NCI-H2107 (cell line): ENCODE data around the gene MEST.
"Not testable (repeated sequence)": the region's sequence is repeated elsewhere in the genome, so short reads cannot be mapped to it uniquely, and the experiment has no call there.

Experiments
- DNase-seq: peaks from one replicate; lab custom pipeline; 2025; lab: John Stamatoyannopoulos, UW

Gene MEST

DNA sequence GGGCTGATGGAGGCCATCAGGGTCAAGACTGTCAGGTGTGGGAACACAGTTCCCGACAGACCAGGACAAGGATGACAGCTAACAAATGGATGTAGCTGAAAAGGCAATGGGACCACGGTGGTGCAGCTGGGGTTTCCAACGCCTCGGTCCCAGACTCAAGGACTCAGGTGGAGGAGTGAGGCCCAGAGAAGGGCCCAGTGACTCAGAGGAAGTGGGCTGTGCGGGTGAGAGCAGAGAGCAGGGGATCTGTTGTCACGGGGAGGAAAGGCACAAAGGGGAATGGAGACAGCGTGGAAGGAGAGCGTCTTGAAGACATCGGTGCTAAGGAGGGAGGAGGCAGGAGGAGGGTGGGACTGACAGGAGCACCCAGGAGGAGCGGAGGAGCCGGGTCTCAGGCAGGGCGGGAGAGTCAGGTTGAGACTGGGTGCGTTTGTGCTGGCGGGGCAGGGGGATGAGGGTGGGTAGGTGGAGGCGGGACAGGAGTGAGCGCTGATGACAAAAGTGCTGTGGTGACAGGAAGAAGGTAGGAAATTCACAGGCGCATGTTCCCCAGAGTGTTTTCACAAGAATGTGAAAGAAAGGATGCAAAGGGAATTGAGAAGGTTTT, 31.7 kb downstream of the MEST start:
- not testable (repeated sequence) for DNase-seq

DNA sequence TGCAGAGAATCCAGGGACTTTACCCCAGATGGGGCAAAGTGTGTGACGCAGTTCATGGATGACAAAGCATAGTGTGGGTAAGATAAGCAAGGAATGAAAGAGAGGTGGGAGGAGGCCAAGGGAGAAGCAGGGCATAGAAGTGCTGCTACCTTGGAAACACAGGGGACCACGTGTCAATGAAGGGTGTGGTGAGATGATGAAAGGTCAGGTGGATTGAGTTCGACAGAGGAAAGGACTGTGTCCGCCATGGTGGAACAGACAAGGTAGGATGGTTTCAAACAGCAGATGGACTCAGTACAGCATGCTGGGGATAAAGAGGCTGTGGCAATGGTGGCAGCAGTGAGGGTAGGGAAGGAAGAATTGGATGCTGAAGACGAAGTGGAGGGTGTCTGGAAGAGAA, 32.7 kb downstream of the MEST start:
- no peak for DNase-seq

DNA sequence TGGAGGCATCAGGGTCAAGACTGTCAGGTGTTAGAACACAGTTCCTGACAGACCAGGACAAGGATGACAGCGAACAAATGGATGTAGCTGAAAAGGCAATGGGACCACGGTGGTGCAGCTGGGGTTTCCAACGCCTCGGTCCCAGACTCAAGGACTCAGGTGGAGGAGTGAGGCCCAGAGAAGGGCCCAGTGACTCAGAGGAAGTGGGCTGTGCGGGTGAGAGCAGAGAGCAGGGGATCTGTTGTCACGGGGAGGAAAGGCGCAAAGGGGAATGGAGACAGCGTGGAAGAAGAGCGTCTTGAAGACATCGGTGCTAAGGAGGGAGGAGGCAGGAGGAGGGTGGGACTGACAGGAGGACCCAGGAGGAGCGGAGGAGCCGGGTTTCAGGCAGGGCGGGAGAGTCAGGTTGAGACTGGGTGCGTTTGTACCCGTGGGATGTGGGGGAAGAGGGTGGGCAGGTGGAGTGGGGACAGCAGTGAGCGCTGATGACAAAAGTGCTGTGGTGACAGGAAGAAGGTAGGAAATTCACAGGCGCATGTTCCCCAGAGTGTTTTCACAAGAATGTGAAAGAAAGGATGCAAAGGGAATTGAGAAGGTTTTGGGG, 36.0 kb downstream of the MEST start:
- DNase-seq: not testable (repeated sequence)

DNA sequence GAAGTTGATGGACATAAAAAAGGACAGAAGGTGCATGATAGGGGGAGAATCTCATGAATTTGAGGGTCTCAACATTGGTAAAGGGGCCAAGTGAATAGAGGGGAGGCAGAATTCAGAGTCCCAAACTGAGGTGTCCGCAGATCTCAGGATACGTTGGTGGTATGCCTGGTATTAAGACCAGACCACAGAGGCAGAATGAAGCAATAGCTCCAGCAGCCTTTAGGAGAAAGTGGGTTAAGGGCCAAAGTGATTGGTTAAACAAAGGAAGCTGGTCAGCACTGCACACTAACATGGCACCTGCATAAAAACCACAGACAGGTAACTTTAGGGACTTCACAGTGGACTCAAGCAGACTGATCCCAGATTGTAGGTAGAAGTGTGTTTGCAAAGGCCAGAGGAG, 37.5 kb downstream of the MEST start:
- DNase-seq: no peak

DNA sequence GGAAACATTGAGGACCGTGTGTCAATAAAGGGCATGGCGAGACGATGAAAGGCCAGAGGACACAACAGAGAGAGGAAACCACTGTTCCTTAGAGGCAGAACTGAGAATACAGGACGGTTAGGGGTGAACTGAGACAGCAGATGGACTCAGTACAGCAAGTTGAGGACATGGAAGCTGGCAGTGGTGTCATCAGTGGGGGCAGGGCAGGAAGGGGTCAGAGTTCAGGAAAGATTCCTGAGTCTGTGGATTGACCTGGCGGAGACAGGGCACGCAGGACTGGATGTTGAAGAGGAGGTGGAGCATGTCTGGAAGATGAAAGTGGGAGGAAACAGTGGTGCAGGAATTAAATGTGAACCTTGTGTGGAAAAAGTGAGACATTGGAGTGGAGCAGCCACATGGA, 46.0 kb downstream of the MEST start:
- not testable (repeated sequence) for DNase-seq

DNA sequence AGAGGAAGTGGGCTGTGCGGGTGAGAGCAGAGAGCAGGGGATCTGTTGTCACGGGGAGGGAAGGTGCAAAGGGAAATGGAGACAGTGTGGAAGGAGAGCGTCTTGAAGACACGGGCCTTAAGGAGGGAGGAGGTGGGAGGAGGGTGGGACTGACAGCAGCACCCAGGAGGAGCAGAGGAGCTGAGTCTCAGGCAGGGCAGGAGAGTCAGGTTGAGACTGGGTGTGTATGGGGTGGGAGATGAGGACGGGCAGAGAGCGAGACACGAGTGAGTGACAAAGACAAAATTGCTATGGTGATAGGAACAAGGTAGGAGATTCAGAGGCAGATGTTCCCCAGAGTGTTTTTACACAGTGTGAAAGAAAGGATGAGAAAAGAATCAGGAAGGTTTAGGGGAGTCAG, 49.4 kb downstream of the MEST start:
- not testable (repeated sequence) for DNase-seq

DNA sequence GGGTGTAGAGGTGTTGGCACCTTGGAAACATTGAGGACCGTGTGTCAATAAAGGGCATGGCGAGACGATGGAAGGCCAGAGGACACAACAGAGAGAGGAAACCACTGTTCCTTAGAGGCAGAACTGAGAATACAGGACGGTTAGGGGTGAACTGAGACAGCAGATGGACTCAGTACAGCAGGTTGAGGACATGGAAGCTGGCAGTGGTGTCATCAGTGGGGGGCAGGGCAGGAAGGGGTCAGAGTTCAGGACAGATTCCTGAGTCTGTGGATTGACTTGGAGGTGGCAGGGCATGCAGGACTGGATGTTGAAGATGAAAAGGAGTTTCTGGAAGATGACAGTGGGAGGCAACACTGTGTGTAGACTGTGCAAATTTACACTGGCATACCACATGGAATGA, 50.4 kb downstream of the MEST start:
- not testable (repeated sequence) for DNase-seq

DNA sequence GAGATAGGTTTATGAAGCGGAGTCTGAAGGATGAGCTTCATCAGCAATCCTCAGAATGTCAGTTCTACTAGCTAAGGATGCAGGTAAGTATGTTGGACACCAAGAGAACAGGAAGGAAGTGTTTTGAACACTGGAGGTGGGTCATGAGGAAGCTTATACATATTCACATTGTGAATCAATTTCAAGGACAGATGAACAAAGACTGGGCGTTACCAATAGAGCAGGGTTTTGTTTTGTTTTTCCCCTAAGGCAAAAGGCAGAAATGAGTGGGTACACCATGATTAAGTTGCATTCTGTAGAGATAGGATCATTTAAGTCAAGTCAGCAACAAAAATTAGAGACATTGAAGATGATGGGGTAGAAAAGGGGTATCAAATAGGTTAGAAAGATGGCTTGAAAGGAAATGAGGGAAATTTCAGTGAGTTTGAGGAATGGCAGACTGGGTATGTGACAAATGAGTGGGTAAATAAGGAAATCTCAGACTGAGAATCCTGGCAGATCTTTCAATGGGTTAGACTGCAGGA, 51.7 kb downstream of the MEST start:
- no peak for DNase-seq

DNA sequence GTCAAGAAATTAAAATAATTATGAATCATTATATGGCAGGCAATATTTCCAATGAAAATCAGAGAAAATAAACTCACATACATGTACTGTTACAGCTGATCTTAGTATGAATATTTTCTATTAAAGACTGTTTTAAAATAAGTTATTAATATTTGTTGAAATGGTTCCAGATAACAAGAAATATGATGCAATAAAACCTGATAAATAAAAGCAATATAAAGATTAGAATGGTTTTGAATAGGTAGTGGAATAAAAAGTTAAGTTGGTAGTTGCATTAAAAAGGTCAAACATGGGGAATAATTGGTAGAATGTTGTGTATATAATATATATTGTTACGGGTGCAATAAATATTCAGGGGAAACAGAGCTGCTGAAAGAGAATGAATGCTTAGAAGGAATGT, 52.5 kb downstream of the MEST start:
- DNase-seq: no peak

DNA sequence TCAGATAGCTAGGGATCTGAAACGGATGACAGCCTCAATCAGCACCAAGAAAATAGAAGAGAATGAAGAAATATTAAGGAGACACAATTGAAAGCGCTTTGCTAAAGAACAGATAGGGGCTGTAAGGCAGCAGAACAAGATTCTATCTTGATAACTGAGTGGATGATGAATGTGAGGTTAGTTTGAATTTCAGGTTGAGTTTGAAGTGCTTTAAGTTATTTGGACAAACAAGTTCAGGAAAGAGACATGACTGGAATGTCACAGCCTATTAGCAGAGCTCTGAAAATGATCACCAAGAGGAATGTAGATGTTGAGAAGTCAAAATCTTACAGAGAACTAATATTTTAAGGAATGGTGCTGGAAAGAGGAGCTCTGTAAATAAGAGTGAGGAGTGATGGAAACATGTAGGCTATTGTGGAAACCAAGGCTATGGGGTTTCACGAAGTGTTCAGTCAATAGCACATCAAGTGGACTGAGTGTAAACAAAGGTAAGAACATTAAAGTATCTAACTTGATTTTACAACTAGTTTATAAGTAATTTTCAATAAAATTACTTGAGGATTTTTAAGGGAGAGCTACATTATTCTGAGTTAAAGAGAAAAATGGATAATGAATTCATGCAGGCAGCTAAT, 61.6 kb downstream of the MEST start:
- DNase-seq: no peak

DNA sequence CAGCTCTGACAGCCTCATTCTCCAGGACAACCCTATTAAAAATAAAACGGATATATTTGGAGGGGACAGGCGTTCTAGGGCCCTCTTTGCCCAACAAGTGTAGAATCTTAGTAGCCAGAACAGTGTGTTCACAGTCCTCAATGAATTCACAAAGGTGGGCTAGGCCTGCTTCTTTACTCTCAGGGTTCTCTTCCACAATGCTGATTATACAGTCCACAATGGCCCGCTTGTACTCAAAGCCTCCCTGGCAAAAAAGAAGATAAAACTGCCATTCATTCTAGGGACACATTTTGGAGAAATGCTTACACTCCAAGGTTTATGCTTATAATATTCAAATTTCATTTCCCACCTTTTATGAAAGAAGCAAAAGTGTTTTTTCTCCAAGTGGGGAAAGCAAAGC, 62.6 kb downstream of the MEST start:
- no peak for DNase-seq
